ENCODE results near the gene FRMD4A. TPM values are rescaled to one million over a fixed set of nuclear protein-coding genes. Genes with fewer than 3 reads are reported as not detected.

The FRMD4A gene
- total RNA-seq, 2 donors from 2014 or later = 18.9 to 46.1 TPM

- no peaks in the 10 kb centered on the region for H3K36me3 ChIP-seq (replicated peaks in 1 of 2; ENCODE audit: insufficient read depth in 1 of 2, low read depth in 2 of 2)
- ATAC-seq (no peak), DNase-seq (no peak)
- H3K27ac ChIP-seq = no peak overlapping the region
- H3K4me3 ChIP-seq = no peak overlapping the region
- H3K9me3 ChIP-seq = no peaks in the 10 kb centered on the region
- TF ChIP-seq POLR2A (IDR thresholded peaks at IDR 0.05) (no peak), CTCF (IDR thresholded peaks at IDR 0.05) (no peak)
- H3K27me3 ChIP-seq = no peaks in the 10 kb centered on the region
- intact Hi-C loops (cut with DNase I) = no loop called here
- WGBS, 2 donors = 65 to 79% methylated on average over 6 of the region's 6 CpGs
- H3K4me1 ChIP-seq = no peaks in the 10 kb centered on the region
Observed at GRCh38 chr10:13853854-13854253, 476.9 kb downstream of the FRMD4A start.

- no peaks in the 10 kb centered on the region for H3K9me3 ChIP-seq
- TF ChIP-seq POLR2A (IDR thresholded peaks at IDR 0.05) = no peak
- no peak for TF ChIP-seq CTCF (IDR thresholded peaks at IDR 0.05)
- H3K27ac ChIP-seq = no peak overlapping the region
- H3K27me3 ChIP-seq = no peaks in the 10 kb centered on the region
- no peak overlapping the region for H3K4me3 ChIP-seq
- 86 to 88% methylated on average over 4 to 5 of the region's 5 CpGs for WGBS, 2 donors
- H3K4me1 ChIP-seq = no peaks in the 10 kb centered on the region
- DNase-seq (no peak), ATAC-seq (no peak)
- intact Hi-C loops (cut with DNase I) = no loop called here
- no peaks in the 10 kb centered on the region for H3K36me3 ChIP-seq (replicated peaks in 1 of 2; ENCODE audit: insufficient read depth in 1 of 2, low read depth in 2 of 2)
Observed at GRCh38 chr10:13852872-13853271, 477.9 kb downstream of the FRMD4A start.

- no peak overlapping the region for H3K4me3 ChIP-seq
- ATAC-seq (no peak), DNase-seq (no peak)
- no peaks in the 10 kb centered on the region for H3K27me3 ChIP-seq
- H3K4me1 ChIP-seq = no peaks in the 10 kb centered on the region
- no peaks in the 10 kb centered on the region for H3K9me3 ChIP-seq
- WGBS, 2 donors = 91 to 96% methylated on average over 2 of the region's 2 CpGs
- H3K27ac ChIP-seq = no peak overlapping the region
- TF ChIP-seq CTCF (IDR thresholded peaks at IDR 0.05) (no peak), POLR2A (IDR thresholded peaks at IDR 0.05) (no peak)
- no peaks in the 10 kb centered on the region for H3K36me3 ChIP-seq (replicated peaks in 1 of 2; ENCODE audit: insufficient read depth in 1 of 2, low read depth in 2 of 2)
- intact Hi-C loops (cut with DNase I) = no loop called here
Observed at GRCh38 chr10:13851906-13852305, 478.8 kb downstream of the FRMD4A start.

- H3K9me3 ChIP-seq = no peaks in the 10 kb centered on the region
- no peaks in the 10 kb centered on the region for H3K27me3 ChIP-seq
- H3K27ac ChIP-seq = no peak overlapping the region
- intact Hi-C loops (cut with DNase I) = no loop called here
- no peak overlapping the region for H3K4me3 ChIP-seq
- ATAC-seq = no peak
- H3K36me3 ChIP-seq (replicated peaks in 1 of 2; ENCODE audit: insufficient read depth in 1 of 2, low read depth in 2 of 2) = no peaks in the 10 kb centered on the region
- no peak for DNase-seq
- WGBS, 2 donors = 88% methylated on average over 15 to 16 of the region's 16 CpGs
- no peaks in the 10 kb centered on the region for H3K4me1 ChIP-seq
- TF ChIP-seq CTCF (IDR thresholded peaks at IDR 0.05) (no peak), POLR2A (IDR thresholded peaks at IDR 0.05) (no peak)
Observed at GRCh38 chr10:13848520-13849445, 481.9 kb downstream of the FRMD4A start.

- ATAC-seq = peak; percentile 35
- no peaks in the 10 kb centered on the region for H3K27me3 ChIP-seq
- no peak overlapping the region for H3K27ac ChIP-seq
- no peaks in the 10 kb centered on the region for H3K9me3 ChIP-seq
- intact Hi-C loops (cut with DNase I) = no loop called here
- DNase-seq = no peak
- no peaks in the 10 kb centered on the region for H3K4me1 ChIP-seq
- WGBS, 2 donors = 62 to 75% methylated on average over 6 to 8 of the region's 8 CpGs
- no peaks in the 10 kb centered on the region for H3K36me3 ChIP-seq (replicated peaks in 1 of 2; ENCODE audit: insufficient read depth in 1 of 2, low read depth in 2 of 2)
- H3K4me3 ChIP-seq = no peak overlapping the region
- no peak for TF ChIP-seq CTCF (IDR thresholded peaks at IDR 0.05)
- no peak for TF ChIP-seq POLR2A (IDR thresholded peaks at IDR 0.05)
Observed at GRCh38 chr10:13847201-13847631, 483.5 kb downstream of the FRMD4A start.
